ENCODE results near the gene GSG1L.

GSG1L gene

GRCh38 chr16:28081391-28081968 lies 18.0 kb upstream of the GSG1L start:
- no peak overlapping the region for H3K4me3 ChIP-seq (ENCODE audit: control insufficient read depth, low read depth, low read length)
- TF ChIP-seq, protein P1, sequence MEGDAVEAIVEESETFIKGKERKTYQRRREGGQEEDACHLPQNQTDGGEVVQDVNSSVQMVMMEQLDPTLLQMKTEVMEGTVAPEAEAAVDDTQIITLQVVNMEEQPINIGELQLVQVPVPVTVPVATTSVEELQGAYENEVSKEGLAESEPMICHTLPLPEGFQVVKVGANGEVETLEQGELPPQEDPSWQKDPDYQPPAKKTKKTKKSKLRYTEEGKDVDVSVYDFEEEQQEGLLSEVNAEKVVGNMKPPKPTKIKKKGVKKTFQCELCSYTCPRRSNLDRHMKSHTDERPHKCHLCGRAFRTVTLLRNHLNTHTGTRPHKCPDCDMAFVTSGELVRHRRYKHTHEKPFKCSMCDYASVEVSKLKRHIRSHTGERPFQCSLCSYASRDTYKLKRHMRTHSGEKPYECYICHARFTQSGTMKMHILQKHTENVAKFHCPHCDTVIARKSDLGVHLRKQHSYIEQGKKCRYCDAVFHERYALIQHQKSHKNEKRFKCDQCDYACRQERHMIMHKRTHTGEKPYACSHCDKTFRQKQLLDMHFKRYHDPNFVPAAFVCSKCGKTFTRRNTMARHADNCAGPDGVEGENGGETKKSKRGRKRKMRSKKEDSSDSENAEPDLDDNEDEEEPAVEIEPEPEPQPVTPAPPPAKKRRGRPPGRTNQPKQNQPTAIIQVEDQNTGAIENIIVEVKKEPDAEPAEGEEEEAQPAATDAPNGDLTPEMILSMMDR (IDR thresholded peaks at IDR 0.05; ENCODE audit: control insufficient read depth, insufficient read depth, low read depth, low read length, missing control alignments) = no peak
- DNase-seq (ENCODE audit: low read depth) = no peak

DNA sequence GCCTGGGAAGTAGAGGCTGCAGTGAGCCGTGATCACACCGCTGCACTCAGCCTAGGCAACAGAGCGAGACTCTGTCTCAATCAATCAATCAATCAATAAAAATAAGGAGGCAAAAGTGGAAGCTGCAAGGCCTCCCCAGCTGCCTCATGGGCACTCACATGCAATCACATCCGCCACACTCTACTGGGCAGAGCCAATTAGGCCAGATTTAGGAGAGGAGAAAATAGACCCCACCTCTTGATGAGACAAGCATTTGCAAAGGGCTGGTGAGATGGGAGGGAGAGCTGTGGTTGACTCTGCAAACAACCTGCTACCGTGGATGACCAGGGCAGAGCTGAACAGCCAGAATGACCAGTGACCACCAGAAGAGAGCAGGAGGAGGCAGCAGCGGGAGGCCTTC lies 14.7 kb upstream of the GSG1L start:
- no peak for DNase-seq (ENCODE audit: low read depth)
- H3K4me3 ChIP-seq (ENCODE audit: control insufficient read depth, low read depth, low read length) = no peak overlapping the region
- TF ChIP-seq, protein P1 (IDR thresholded peaks at IDR 0.05; ENCODE audit: control insufficient read depth, insufficient read depth, low read depth, low read length, missing control alignments) = no peak

DNA sequence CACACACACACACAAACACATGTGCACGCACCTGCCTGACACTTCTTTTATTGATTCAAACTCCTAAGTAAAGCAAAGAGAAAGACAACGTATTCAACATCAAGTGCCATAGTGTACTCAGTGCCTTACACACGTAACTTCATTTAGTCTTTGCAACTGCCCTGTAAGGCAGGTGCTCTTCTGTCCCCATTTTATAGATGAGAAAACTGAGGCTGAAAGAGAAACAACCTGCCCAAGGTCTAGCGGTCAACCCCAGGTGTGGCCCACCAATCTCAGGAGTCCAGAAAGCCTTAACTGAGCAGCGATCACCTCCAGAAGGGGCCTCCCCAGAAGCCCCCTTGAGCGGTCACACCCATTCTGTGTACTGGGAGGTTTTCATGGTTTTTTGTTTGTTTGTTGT lies 10.3 kb upstream of the GSG1L start:
- H3K4me3 ChIP-seq (ENCODE audit: control insufficient read depth, low read depth, low read length) = no peak overlapping the region
- TF ChIP-seq, protein P1 (IDR thresholded peaks at IDR 0.05; ENCODE audit: control insufficient read depth, insufficient read depth, low read depth, low read length, missing control alignments) = no peak
- DNase-seq (ENCODE audit: low read depth) = no peak

- H3K4me3 ChIP-seq (ENCODE audit: control insufficient read depth, low read depth, low read length) = no peak overlapping the region
- TF ChIP-seq, protein P1 (IDR thresholded peaks at IDR 0.05; ENCODE audit: control insufficient read depth, insufficient read depth, low read depth, low read length, missing control alignments) = no peak
- DNase-seq (ENCODE audit: low read depth) = no peak
Observed at GRCh38 chr16:28072087-28072486, 8.6 kb upstream of the GSG1L start.

- TF ChIP-seq, protein P1 (IDR thresholded peaks at IDR 0.05; ENCODE audit: control insufficient read depth, insufficient read depth, low read depth, low read length, missing control alignments) = no peak
- no peak for DNase-seq (ENCODE audit: low read depth)
- no peak overlapping the region for H3K4me3 ChIP-seq (ENCODE audit: control insufficient read depth, low read depth, low read length)
Observed at GRCh38 chr16:28069971-28070794, 6.7 kb upstream of the GSG1L start.

GRCh38 chr16:28068976-28069375 lies 5.5 kb upstream of the GSG1L start:
- H3K4me3 ChIP-seq (ENCODE audit: control insufficient read depth, low read depth, low read length) = no peak overlapping the region
- TF ChIP-seq, protein P1 (IDR thresholded peaks at IDR 0.05; ENCODE audit: control insufficient read depth, insufficient read depth, low read depth, low read length, missing control alignments) = no peak
- DNase-seq (ENCODE audit: low read depth) = no peak
